Transverse colon (tissue), 4 donors: ENCODE measurements around the gene FOXP1.

ENCODE experiments used
- CTCF ChIP-seq, 5 experiments: fragments of 200-600 bp in 3 of 5; fragments of 450-650 bp in 2 of 5; sonication (generic) in 3 of 5; IDR thresholded peaks; 1 replicate in 2 of 5; 2 replicates in 3 of 5; pipeline ENCODE4 v1.5.1; 2016 to 2017; ENCODE audit warnings: antibody characterized with exemption in 5 of 5, inconsistent platforms in 3 of 5, mild to moderate bottlenecking in 2 of 5, moderate library complexity in 1 of 5
- EP300 ChIP-seq: sonication (generic); formaldehyde crosslinking; IDR thresholded peaks from one replicate; pipeline ENCODE4 v1.6.1; 2017; ENCODE audit warnings: antibody characterized with exemption, low read depth
- POLR2A ChIP-seq: fragments of 450-650 bp; IDR thresholded peaks from one replicate; pipeline ENCODE4 v1.6.1; 2016; ENCODE audit warnings: antibody characterized with exemption, mild to moderate bottlenecking, moderate library complexity
- POLR2AphosphoS5 ChIP-seq, 3 donors: sonication (generic); formaldehyde crosslinking; IDR thresholded peaks; one replicate each; pipeline ENCODE4 v1.6.1; 2016; ENCODE audit warnings: antibody characterized with exemption in 3 of 3

GRCh38 chr3:71454512-71455403 is 128.8 kb downstream of the FOXP1 start:
- TF ChIP-seq CTCF (IDR thresholded peaks at IDR 0.05) (no peak), POLR2A (no peak), POLR2AphosphoS5 (IDR thresholded peaks at IDR 0.05) (no peak), EP300 (no peak)
